H9 (cell line): ENCODE measurements around the gene FXYD7. TPM values are rescaled to one million over a fixed set of nuclear protein-coding genes. Genes with fewer than 3 reads are reported as not detected.

Experiments used
- DNase-seq: peaks from one replicate; pipeline ENCODE4 v3.0.0-alpha.2; 2017
- H2AFZ ChIP-seq: one replicate; pipeline ENCODE4 v1.6.1; 2013; ENCODE audit warnings: mild to moderate bottlenecking, low read length, control low read depth, moderate library complexity
- H2AK5ac ChIP-seq: 2 replicates; pipeline ENCODE4 v1.6.1; 2013; ENCODE audit warnings: low read length, control low read depth, mixed read lengths; ENCODE audit not compliant: insufficient read length
- H2BK120ac ChIP-seq: one replicate; pipeline ENCODE4 v1.6.1; 2013; ENCODE audit warnings: low read depth, mild to moderate bottlenecking, low read length, control low read depth, inconsistent platforms; ENCODE audit not compliant: poor library complexity, severe bottlenecking
- H2BK12ac ChIP-seq: 2 replicates; pipeline ENCODE4 v1.6.1; 2013; ENCODE audit warnings: low read length, control low read depth, mixed read lengths, low read depth; ENCODE audit not compliant: insufficient read length
- H2BK15ac ChIP-seq: 2 replicates; pipeline ENCODE4 v1.6.1; 2013; ENCODE audit warnings: low read depth, low read length, control low read depth
- H2BK20ac ChIP-seq: one replicate; pipeline ENCODE4 v1.6.1; 2013; ENCODE audit warnings: low read depth, mild to moderate bottlenecking, low read length, control low read depth, inconsistent platforms; ENCODE audit not compliant: poor library complexity, severe bottlenecking
- H2BK5ac ChIP-seq: 2 replicates; pipeline ENCODE4 v1.6.1; 2013; ENCODE audit warnings: low read length, control low read depth, mixed read lengths; ENCODE audit not compliant: insufficient read length
- H3K14ac ChIP-seq: 2 replicates; pipeline ENCODE4 v1.6.1; 2013; ENCODE audit warnings: low read length, control low read depth; ENCODE audit not compliant: insufficient read depth
- H3K18ac ChIP-seq: 2 replicates; pipeline ENCODE4 v1.6.1; 2013; ENCODE audit warnings: low read depth, mild to moderate bottlenecking, mixed read lengths, low read length, control low read depth; ENCODE audit not compliant: insufficient read length
- H3K23ac ChIP-seq: 2 replicates; pipeline ENCODE4 v1.6.1; 2013; ENCODE audit warnings: low read length, control low read depth, mixed read lengths, low read depth; ENCODE audit not compliant: insufficient read length
- H3K23me2 ChIP-seq: 2 replicates; pipeline ENCODE4 v1.6.1; 2013; ENCODE audit warnings: low read depth, mild to moderate bottlenecking, mixed read lengths, low read length, control low read depth; ENCODE audit not compliant: insufficient read length, poor library complexity, severe bottlenecking
- H3K27ac ChIP-seq: 2 replicates; pipeline ENCODE4 v1.5.1; 2013; ENCODE audit warnings: low read length, control low read depth, mixed read lengths, low read depth; ENCODE audit not compliant: insufficient read length
- H3K27me3 ChIP-seq: 2 replicates; pipeline ENCODE4 v1.6.1; 2013; ENCODE audit warnings: low read length, control low read depth, inconsistent platforms; ENCODE audit not compliant: insufficient read depth
- H3K4ac ChIP-seq: 2 replicates; pipeline ENCODE4 v1.6.1; 2013; ENCODE audit warnings: low read depth, mild to moderate bottlenecking, control low read depth, inconsistent platforms, low read length, moderate library complexity
- H3K4me1 ChIP-seq: 2 replicates; pipeline ENCODE4 v1.6.1; 2013; ENCODE audit warnings: low read length, control low read depth, inconsistent platforms; ENCODE audit not compliant: insufficient read depth
- H3K4me2 ChIP-seq: 2 replicates; pipeline ENCODE4 v1.6.1; 2013; ENCODE audit warnings: low read length, control low read depth, mixed read lengths; ENCODE audit not compliant: insufficient read length, insufficient read depth
- H3K56ac ChIP-seq: 2 replicates; pipeline ENCODE4 v1.6.1; 2013; ENCODE audit warnings: low read depth, mild to moderate bottlenecking, mixed read lengths, low read length, control low read depth; ENCODE audit not compliant: insufficient read length
- H3K79me1 ChIP-seq: 2 replicates; pipeline ENCODE4 v1.6.1; 2013; ENCODE audit warnings: low read depth, mild to moderate bottlenecking, moderate library complexity, low read length, control low read depth, inconsistent platforms; ENCODE audit not compliant: insufficient read depth, poor library complexity, severe bottlenecking
- H3K79me2 ChIP-seq: 2 replicates; pipeline ENCODE4 v1.6.1; 2013; ENCODE audit warnings: low read length, control low read depth, inconsistent platforms; ENCODE audit not compliant: insufficient read depth
- H3K9ac ChIP-seq: 2 replicates; pipeline ENCODE4 v1.6.1; 2013; ENCODE audit warnings: low read length, control low read depth, mixed read lengths; ENCODE audit not compliant: insufficient read length; ENCODE audit errors: extremely low read depth
- H3K9me3 ChIP-seq: one replicate; pipeline ENCODE4 v1.6.1; 2013; ENCODE audit warnings: low read depth, low read length, inconsistent platforms; ENCODE audit not compliant: control insufficient read depth
- H3T11ph ChIP-seq: one replicate; pipeline ENCODE4 v1.6.1; 2013; ENCODE audit warnings: mild to moderate bottlenecking, low read length, control low read depth, inconsistent platforms
- H4K20me1 ChIP-seq: one replicate; pipeline ENCODE4 v1.6.1; 2013; ENCODE audit not compliant: control insufficient read depth, insufficient read length, insufficient read depth
- H4K5ac ChIP-seq: 2 replicates; pipeline ENCODE4 v1.6.1; 2013; ENCODE audit warnings: low read depth, mild to moderate bottlenecking, mixed read lengths, low read length, control low read depth; ENCODE audit not compliant: insufficient read length
- H4K8ac ChIP-seq: replicated peaks from 2 replicates; pipeline ENCODE4 v1.6.1; 2013; ENCODE audit warnings: low read length, control low read depth, mixed read lengths, low read depth; ENCODE audit not compliant: insufficient read length
- H4K91ac ChIP-seq: 2 replicates; pipeline ENCODE4 v1.6.1; 2013; ENCODE audit warnings: low read depth, mild to moderate bottlenecking, moderate library complexity, mixed read lengths, low read length, control low read depth; ENCODE audit not compliant: insufficient read length
- H3K27ac Mint-ChIP-seq, 3 experiments: 2 replicates in 2 of 3; 3 replicates in 1 of 3; pipeline ENCODE4 v1.8.0; 2020 to 2021; ENCODE audit warnings: mixed read lengths in 3 of 3, mild to moderate bottlenecking in 1 of 3, moderate library complexity in 1 of 3
- H3K27me3 Mint-ChIP-seq: 2 replicates; pipeline ENCODE4 v1.8.0; 2021; ENCODE audit warnings: low read depth, mild to moderate bottlenecking, moderate library complexity, mixed read lengths
- H3K36me3 Mint-ChIP-seq, 3 experiments: 2 replicates in 2 of 3; 3 replicates in 1 of 3; pipeline ENCODE4 v1.8.0; 2020 to 2021; ENCODE audit warnings: low read depth in 3 of 3, mixed read lengths in 3 of 3; ENCODE audit not compliant: insufficient read depth in 1 of 3
- H3K4me1 Mint-ChIP-seq, 2 experiments: 2 replicates each; pipeline ENCODE4 v1.8.0; 2020; ENCODE audit warnings: mixed read lengths in 2 of 2
- H3K4me3 Mint-ChIP-seq, 2 experiments: 2 replicates in 1 of 2; 3 replicates in 1 of 2; pipeline ENCODE4 v1.8.0; 2020 to 2021; ENCODE audit warnings: mild to moderate bottlenecking in 2 of 2, mixed read lengths in 2 of 2, moderate library complexity in 1 of 2
- H3K9me3 Mint-ChIP-seq, 2 experiments: 2 replicates in 1 of 2; 3 replicates in 1 of 2; pipeline ENCODE4 v1.8.0; 2020; ENCODE audit warnings: mild to moderate bottlenecking in 2 of 2, mixed read lengths in 2 of 2, moderate library complexity in 1 of 2
- WGBS: extraction: QIAGEN DNeasy Blood & Tissue Kit; methylation state at CpG from one replicate; pipeline ENCODE4 v1.1.7; 2013; ENCODE audit warnings: missing lambda C conversion rate, low lambda C conversion rate, mixed read lengths; ENCODE audit not compliant: insufficient read length; ENCODE audit errors: extremely low coverage; 5-methylcytosine and 5-hydroxymethylcytosine counted together
- total RNA-seq: library from RNA; stranded (reverse); gene quantifications from 2 replicates; pipeline ENCODE4 v1.2.1, GENCODE V29; 2021
- TF ChIP-seq, protein P1 (sequence below): fragments of 200-600 bp; sonication (generic); conservative IDR thresholded peaks from 3 replicates; pipeline ENCODE4 v1.8.0; 2021; ENCODE audit warnings: antibody characterized with exemption, mild to moderate bottlenecking

The FXYD7 gene
- total RNA-seq, 1 experiment from 2014 or later, result 9.0 TPM

DNA sequence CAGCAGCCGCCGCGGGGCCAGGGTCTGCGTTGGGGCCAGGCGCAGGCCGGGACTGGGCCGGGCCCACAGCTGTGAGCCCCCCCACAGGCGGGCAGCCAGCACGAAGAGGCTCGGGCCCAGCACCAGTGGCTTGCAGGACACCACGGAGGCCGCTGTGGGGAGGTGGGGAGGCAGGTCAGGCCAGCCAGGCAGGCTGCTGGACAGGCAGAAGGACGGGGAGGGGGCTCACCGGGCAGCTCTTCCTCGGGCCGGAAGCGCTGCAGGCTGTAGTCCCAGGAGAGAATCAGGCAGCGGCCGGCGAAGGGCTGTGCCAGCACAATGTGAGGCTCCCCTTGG, 16.5 kb upstream of the FXYD7 start:
- H3K9me3 Mint-ChIP-seq, result no peaks in the 10 kb centered on the region
- Histone ChIP-seq H3K4me1 (no peaks in the 10 kb centered on the region; the same call in 1 of the 2 replicates), H3K9ac (no peak overlapping the region), H2BK5ac (no peak overlapping the region), H3K9me3 (no peaks in the 10 kb centered on the region), H3K18ac (no peak overlapping the region), H3K79me1 (no peaks in the 10 kb centered on the region), H4K8ac (no peak overlapping the region), H3T11ph (no peak overlapping the region), H2BK20ac (no peak overlapping the region), H2AK5ac (no peak overlapping the region), H3K14ac (no peak overlapping the region), H3K56ac (no peak overlapping the region), H3K23ac (no peak overlapping the region), H3K27ac (no peak overlapping the region), H4K5ac (no peak overlapping the region), H4K20me1 (no peaks in the 10 kb centered on the region), H3K4me2 (no peak overlapping the region), H2BK15ac (no peak overlapping the region), H2BK120ac (no peak overlapping the region), H3K23me2 (no peaks in the 10 kb centered on the region), H4K91ac (no peak overlapping the region), H3K79me2 (no peaks in the 10 kb centered on the region), H3K27me3 (no peaks in the 10 kb centered on the region), H3K4ac (no peak overlapping the region), H2BK12ac (no peak overlapping the region), H2AFZ (no peak overlapping the region)
- TF ChIP-seq, protein P1, sequence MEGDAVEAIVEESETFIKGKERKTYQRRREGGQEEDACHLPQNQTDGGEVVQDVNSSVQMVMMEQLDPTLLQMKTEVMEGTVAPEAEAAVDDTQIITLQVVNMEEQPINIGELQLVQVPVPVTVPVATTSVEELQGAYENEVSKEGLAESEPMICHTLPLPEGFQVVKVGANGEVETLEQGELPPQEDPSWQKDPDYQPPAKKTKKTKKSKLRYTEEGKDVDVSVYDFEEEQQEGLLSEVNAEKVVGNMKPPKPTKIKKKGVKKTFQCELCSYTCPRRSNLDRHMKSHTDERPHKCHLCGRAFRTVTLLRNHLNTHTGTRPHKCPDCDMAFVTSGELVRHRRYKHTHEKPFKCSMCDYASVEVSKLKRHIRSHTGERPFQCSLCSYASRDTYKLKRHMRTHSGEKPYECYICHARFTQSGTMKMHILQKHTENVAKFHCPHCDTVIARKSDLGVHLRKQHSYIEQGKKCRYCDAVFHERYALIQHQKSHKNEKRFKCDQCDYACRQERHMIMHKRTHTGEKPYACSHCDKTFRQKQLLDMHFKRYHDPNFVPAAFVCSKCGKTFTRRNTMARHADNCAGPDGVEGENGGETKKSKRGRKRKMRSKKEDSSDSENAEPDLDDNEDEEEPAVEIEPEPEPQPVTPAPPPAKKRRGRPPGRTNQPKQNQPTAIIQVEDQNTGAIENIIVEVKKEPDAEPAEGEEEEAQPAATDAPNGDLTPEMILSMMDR, result no peak
- peaks cover 21 to 26% of the 10 kb centered on the region in 2 experiments; a peak in 3 of 4 replicates for H3K4me1 Mint-ChIP-seq
- no peak overlapping the region for H3K27ac Mint-ChIP-seq
- H3K4me3 Mint-ChIP-seq, result no peak overlapping the region
- peak; percentile 51 for DNase-seq
- H3K36me3 Mint-ChIP-seq, result no peaks in the 10 kb centered on the region
- peaks cover 9% of the 10 kb centered on the region for H3K27me3 Mint-ChIP-seq
- no CpG with 5 or more reads among the region's 20 CpGs for WGBS
